Peyer's patch (tissue), 4 donors: ENCODE results near the gene GNAI1.

ENCODE experiments used
- POLR2A ChIP-seq, 2 donors: fragments of 450-650 bp; IDR thresholded peaks; one replicate each; pipeline ENCODE4 v1.5.1; 2017; ENCODE audit warnings: antibody characterized with exemption in 2 of 2, mild to moderate bottlenecking in 2 of 2, moderate library complexity in 2 of 2
- TF ChIP-seq, protein P1 (sequence below), 6 experiments: fragments of 450-650 bp in 4 of 6; fragments of 200-600 bp in 2 of 6; sonication (generic) in 1 of 6; IDR thresholded peaks; one replicate each; pipeline ENCODE4 v1.5.1; 2017 to 2019; ENCODE audit warnings: antibody characterized with exemption in 6 of 6, mild to moderate bottlenecking in 3 of 6, moderate library complexity in 1 of 6

DNA sequence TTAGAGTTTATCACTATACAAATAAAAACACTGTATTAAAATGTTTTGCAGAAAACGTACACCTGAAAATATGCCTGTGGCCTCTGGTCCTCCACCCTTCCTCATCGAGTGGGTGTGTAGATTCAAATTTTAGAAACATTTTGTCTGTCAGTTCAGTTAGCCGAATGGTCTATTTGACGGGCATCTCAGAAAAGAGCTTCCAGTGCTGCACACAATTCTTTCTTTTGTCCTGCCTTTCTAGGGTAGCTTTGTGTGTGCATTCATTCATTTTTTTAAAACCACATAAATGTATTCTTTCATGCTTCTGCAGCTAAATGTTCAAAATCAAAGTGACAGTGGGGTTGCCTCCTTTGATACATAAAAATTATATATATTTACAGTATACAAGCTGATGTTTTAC is 46.8 kb downstream of the GNAI1 start:
- TF ChIP-seq POLR2A (IDR thresholded peaks at IDR 0.05), result no peak
- TF ChIP-seq, protein P1, sequence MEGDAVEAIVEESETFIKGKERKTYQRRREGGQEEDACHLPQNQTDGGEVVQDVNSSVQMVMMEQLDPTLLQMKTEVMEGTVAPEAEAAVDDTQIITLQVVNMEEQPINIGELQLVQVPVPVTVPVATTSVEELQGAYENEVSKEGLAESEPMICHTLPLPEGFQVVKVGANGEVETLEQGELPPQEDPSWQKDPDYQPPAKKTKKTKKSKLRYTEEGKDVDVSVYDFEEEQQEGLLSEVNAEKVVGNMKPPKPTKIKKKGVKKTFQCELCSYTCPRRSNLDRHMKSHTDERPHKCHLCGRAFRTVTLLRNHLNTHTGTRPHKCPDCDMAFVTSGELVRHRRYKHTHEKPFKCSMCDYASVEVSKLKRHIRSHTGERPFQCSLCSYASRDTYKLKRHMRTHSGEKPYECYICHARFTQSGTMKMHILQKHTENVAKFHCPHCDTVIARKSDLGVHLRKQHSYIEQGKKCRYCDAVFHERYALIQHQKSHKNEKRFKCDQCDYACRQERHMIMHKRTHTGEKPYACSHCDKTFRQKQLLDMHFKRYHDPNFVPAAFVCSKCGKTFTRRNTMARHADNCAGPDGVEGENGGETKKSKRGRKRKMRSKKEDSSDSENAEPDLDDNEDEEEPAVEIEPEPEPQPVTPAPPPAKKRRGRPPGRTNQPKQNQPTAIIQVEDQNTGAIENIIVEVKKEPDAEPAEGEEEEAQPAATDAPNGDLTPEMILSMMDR (IDR thresholded peaks at IDR 0.05), result no peak
